Cardiac fibroblast (primary cell): Measurements from ENCODE around the gene BCL6.
A peak's percentile ranks its signal among the peaks of the same experiment; 100 is the strongest.

Experiments used
- DNase-seq, 2 donors: peaks; one replicate each; pipeline versions ENCODE4 v3.0.0 to v3.0.0-alpha.2; 2010; ENCODE audit warnings: low read depth in 2 of 2
- H3K4me3 ChIP-seq, 2 donors: replicated peaks in 1 of 2; 1 replicate in 1 of 2; 2 replicates in 1 of 2; pipeline ENCODE4 v1.5.1; 2011; ENCODE audit warnings: low read depth in 2 of 2, low read length in 2 of 2, mild to moderate bottlenecking in 2 of 2, moderate library complexity in 1 of 2
- CTCF ChIP-seq: IDR thresholded peaks from one replicate; pipeline ENCODE4 v1.5.1; 2011; ENCODE audit warnings: low read depth, mild to moderate bottlenecking, low read length, inconsistent platforms

The BCL6 gene

GRCh38 chr3:187750006-187750512 is 4.8 kb upstream of the BCL6 start:
- TF ChIP-seq CTCF, result no peak
- peak; percentile 15 to 29 for DNase-seq
- H3K4me3 ChIP-seq, result peak overlapping the region in 1 of 2 donors; percentile 6

DNA sequence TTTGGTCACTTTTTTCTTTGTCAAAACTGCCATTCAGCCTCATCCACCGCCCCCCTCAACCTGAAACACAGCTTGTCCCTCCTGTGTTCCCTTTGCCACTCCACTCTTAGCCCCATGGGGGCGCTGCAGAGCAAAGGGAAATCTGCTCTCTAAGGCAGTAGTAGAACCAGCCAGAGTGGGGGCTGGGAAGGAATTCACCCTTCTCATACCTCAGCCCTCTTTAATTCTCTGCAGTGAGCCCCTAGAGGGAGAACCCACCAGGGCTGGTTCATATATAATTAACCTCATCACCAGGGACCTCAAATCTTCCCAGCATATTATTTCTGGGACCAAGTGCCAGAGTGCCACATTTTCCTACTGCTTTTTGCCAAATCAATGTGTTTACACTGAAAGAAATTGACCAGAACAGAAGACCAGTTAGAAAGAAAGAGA is 2.8 kb upstream of the BCL6 start:
- peak; percentile 99 for TF ChIP-seq CTCF
- no peak overlapping the region for H3K4me3 ChIP-seq
- peak; percentile 86 to 89 for DNase-seq

- no peak for TF ChIP-seq CTCF
- H3K4me3 ChIP-seq, result no peak overlapping the region
- no peak for DNase-seq
Observed at GRCh38 chr3:187747506-187747905, 2.2 kb upstream of the BCL6 start.

DNA sequence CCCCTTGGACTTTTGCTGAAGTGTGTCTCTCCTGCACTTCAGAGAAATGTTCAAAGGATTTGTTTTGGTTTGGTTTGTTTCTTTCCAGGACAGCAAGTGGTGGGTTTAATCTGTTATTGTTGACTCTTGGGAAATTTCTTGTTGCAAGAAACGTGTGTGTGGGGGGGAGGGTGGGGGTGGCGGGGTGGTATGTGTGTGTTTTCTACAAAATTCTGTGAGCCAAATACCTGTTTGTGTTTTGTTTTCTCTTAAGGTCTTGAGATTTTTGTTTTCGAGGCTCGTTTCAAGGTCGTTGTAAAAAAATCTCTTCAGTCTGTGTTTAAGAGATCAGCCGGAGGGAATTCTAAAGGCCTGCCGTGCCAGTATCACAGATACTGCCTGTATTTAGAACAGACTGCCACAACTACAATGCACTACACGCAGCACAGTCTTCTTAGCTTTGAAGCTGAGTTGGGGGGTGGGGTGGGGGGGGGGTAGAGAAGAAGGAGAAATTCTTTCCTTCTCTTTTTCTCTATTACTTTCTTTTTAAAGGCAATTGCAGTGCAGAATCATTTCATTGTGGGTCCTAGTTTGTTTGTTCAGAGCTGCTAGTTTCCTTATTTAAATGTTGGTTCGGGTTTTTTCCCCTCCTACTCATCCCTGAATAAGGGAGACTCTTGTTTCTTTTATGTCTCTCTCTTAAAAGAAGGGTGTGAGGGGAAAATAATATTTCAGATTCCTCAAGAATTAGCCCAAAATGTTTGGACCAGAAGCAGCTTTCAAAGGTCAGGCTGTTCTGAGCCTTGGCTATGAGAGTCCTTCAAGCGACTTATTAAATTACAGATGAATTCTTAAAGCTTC is 1.4 kb upstream of the BCL6 start:
- peak overlapping the region; percentile 40 to 50 for H3K4me3 ChIP-seq
- TF ChIP-seq CTCF, result no peak
- peak; percentile 57 to 67 for DNase-seq

DNA sequence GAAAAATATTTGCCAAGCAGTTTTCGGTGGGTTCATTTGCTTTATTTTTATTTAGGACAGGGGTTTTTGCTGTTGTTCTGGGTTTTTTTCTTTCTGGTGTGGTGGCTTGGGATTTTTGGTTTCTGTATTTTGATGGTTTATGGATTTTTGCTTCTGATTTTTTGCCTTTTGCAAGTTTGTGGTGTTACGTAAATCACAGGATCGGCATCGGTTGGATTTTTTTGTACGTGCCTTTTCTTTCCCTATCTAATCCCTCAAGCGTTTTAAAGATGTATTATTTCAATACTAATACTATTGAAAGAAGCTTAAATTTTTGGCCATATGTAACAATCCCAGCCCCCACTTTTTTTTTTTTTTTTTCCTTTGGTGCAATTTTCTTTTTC is 782 bp upstream of the BCL6 start:
- DNase-seq, result peak; percentile 37 to 49
- TF ChIP-seq CTCF, result no peak
- H3K4me3 ChIP-seq, result peak overlapping the region; percentile 40 to 50

DNA sequence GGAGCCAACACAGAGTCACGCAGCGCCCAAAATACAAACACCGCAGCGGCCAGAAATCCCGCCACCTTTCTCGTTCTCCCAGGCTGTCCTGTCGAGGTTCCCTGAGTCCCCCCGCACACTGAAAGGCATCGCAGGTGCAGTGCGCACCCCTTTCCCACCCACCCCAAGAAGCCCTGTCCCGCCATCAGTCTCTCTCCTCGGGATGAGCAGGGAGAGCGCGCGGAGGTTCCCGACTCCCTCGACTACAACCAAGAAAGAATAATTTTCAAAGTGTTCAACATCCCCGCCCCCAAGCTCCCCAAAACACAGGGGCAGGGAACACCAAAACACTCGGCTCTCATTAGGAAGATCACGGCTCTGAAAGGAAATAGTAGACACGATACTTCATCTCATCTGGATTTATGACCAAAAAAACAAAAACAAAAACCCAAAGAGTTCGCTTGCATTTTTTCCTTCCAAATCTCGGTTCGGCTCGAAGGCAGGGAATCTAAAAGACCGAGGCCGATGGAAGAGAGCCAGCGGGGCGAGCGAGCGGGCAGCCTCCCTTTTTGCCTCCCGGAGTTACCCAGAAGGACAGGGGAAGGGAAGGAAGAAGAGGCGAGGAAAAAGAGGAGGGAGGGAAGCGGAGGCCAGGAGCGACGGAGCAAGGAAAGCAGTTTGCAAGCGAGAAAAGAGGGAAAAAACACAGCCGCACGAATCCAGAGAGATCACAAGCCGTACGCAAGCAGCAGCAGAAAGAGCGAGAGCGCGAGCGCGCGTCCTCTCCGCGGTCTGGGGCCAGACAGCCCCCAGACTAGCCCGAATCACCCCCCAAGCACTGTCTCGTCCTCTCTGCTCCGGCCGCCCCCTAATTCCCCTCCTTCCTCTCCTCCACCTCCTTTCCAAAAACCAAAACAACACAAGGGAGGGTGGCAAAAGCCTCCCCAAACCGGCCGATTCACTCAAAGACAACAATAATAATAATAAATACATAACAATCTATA is 808 bp downstream of the BCL6 start:
- peak; percentile 60 to 70 for DNase-seq
- H3K4me3 ChIP-seq, result peak overlapping the region; percentile 91 to 92
- no peak for TF ChIP-seq CTCF
